GM12878 (cell line): ENCODE measurements around the gene PPIL6. TPM values are rescaled to one million over a fixed set of nuclear protein-coding genes. Genes with fewer than 3 reads are reported as not detected.

ENCODE experiments used
- ATAC-seq: fragments of 200-7000 bp; cut with Tn5 transposase; 3 replicates; pipeline ENCODE4 v1.9.1; 2020; ENCODE audit warnings: mild to moderate bottlenecking, moderate library complexity
- BruUV-seq: library from RNA; stranded (reverse); fragments of 400-500 nt; replicated peaks from 2 replicates; lab custom pipeline; 2021; lab: Mats Ljungman, UMichigan
- CTCF ChIA-PET: fragments of 300-600 bp; sonication (Branson Sonifier 250); formaldehyde crosslinking; extraction: SDS; loops from one replicate; lab custom pipeline; 2021; ENCODE audit warnings: inconsistent platforms; lab: Yijun Ruan, JAX
- POLR2A ChIA-PET: fragments of 350-600 bp; formaldehyde crosslinking; extraction: SDS; loops from one replicate; lab custom pipeline; 2021; ENCODE audit warnings: inconsistent platforms; lab: Charles Lee
- RAD21 ChIA-PET: fragments of 300-600 bp; sonication (Branson Sonifier 250); formaldehyde crosslinking; loops from one replicate; lab custom pipeline; 2023; ENCODE audit warnings: antibody characterized with exemption; ENCODE audit not compliant: unreplicated experiment; lab: Charles Lee
- SMC1A ChIA-PET: fragments of 300-600 bp; sonication (Branson Sonifier 250); formaldehyde crosslinking; loops from one replicate; lab custom pipeline; 2023; ENCODE audit not compliant: unreplicated experiment, uncharacterized antibody; lab: Charles Lee
- DNase-seq: peaks from one replicate; pipeline ENCODE4 v3.0.0-alpha.2; 2011; ENCODE audit warnings: low read depth, low spot score
- FAIRE-seq: peaks from 3 replicates; lab custom pipeline; 2011; peaks lifted over from hg19 to GRCh38; lab: Jason Lieb, UNC
- H2AFZ ChIP-seq: 2 replicates; pipeline ENCODE4 v1.6.0; 2011; ENCODE audit warnings: low read depth, low read length, control low read depth; ENCODE audit not compliant: control insufficient read depth
- H3K27ac ChIP-seq: 2 replicates; pipeline ENCODE4 v1.5.1; 2011; ENCODE audit warnings: control low read depth; ENCODE audit not compliant: control insufficient read depth, insufficient read depth
- H3K27me3 ChIP-seq, 2 experiments: replicated peaks in 1 of 2; 2 replicates each; pipeline versions ENCODE4 v1.6.0 to v1.6.1; 2011; ENCODE audit warnings: low read length in 1 of 2; ENCODE audit not compliant: control insufficient read depth in 2 of 2, insufficient read depth in 2 of 2
- H3K36me3 ChIP-seq, 2 experiments: 2 replicates each; pipeline ENCODE4 v1.5.1; 2011; ENCODE audit warnings: low read length in 1 of 2; ENCODE audit not compliant: control insufficient read depth in 2 of 2, insufficient read depth in 2 of 2
- H3K4me1 ChIP-seq: 2 replicates; pipeline ENCODE4 v1.6.1; 2011; ENCODE audit warnings: mild to moderate bottlenecking, low read length, moderate library complexity, mixed read lengths; ENCODE audit not compliant: control insufficient read depth, insufficient read depth
- H3K4me2 ChIP-seq: 2 replicates; pipeline ENCODE4 v1.6.0; 2011; ENCODE audit warnings: control low read depth; ENCODE audit not compliant: control insufficient read depth, insufficient read depth
- H3K4me3 ChIP-seq: fragments of 200-600 bp; sonication (generic); 2 replicates; pipeline ENCODE4 v1.5.1; 2016
- H3K79me2 ChIP-seq: 2 replicates; pipeline ENCODE4 v1.6.0; 2011; ENCODE audit warnings: low read length; ENCODE audit not compliant: control insufficient read depth, insufficient read depth
- H3K9ac ChIP-seq: 2 replicates; pipeline ENCODE4 v1.8.0; 2011; ENCODE audit warnings: low read length, control low read depth, mixed read lengths; ENCODE audit not compliant: control insufficient read depth, insufficient read depth
- H3K9me3 ChIP-seq: replicated peaks from 3 replicates; pipeline ENCODE4 v1.5.1; 2011; ENCODE audit warnings: mild to moderate bottlenecking, low read length; ENCODE audit not compliant: control insufficient read depth, insufficient read depth
- H4K20me1 ChIP-seq: 2 replicates; pipeline ENCODE4 v1.6.0; 2011; ENCODE audit not compliant: control insufficient read depth, insufficient read depth
- CEBPZ ChIP-seq: fragments of 150-350 bp; IDR thresholded peaks from 2 replicates; pipeline ENCODE4 v1.6.1; 2016; ENCODE audit warnings: low read depth, low read length
- CHD4 ChIP-seq: fragments of 200-600 bp; sonication (generic); IDR thresholded peaks from 2 replicates; pipeline ENCODE4 v1.6.1; 2016; ENCODE audit warnings: mild to moderate bottlenecking
- EP300 ChIP-seq, 2 experiments: fragments of 150-350 bp in 1 of 2; IDR thresholded peaks; 2 replicates each; pipeline ENCODE4 v1.6.1; 2011 to 2012; ENCODE audit warnings: low read depth in 2 of 2, low read length in 2 of 2, borderline replicate concordance in 1 of 2, improper control_type of control experiment in 1 of 2, inconsistent platforms in 1 of 2; ENCODE audit not compliant: control insufficient read depth in 1 of 2
- ESRRA ChIP-seq: IDR thresholded peaks from 2 replicates; pipeline ENCODE4 v1.6.1; 2012; ENCODE audit warnings: mild to moderate bottlenecking, low read length, improper control_type of control experiment
- FOXM1 ChIP-seq: IDR thresholded peaks from 2 replicates; pipeline ENCODE4 v1.6.1; 2012; ENCODE audit warnings: low read depth, mild to moderate bottlenecking, inconsistent platforms, low read length, moderate library complexity
- GABPA ChIP-seq: IDR thresholded peaks from 2 replicates; pipeline ENCODE4 v1.6.1; 2014; ENCODE audit warnings: antibody characterized with exemption, low read depth, mild to moderate bottlenecking, inconsistent platforms
- HDAC6 ChIP-seq: fragments of 200-600 bp; sonication (generic); IDR thresholded peaks from one replicate; pipeline ENCODE4 v1.8.0; 2017; ENCODE audit warnings: antibody characterized with exemption; ENCODE audit not compliant: unreplicated experiment
- IKZF1 ChIP-seq: fragments of 450-650 bp; conservative IDR thresholded peaks from 2 replicates; pipeline ENCODE4 v1.6.1; 2017; ENCODE audit warnings: antibody characterized with exemption, mild to moderate bottlenecking
- MYB ChIP-seq: fragments of 150-350 bp; IDR thresholded peaks from 2 replicates; pipeline ENCODE4 v1.6.1; 2014; ENCODE audit warnings: mild to moderate bottlenecking, low read depth, low read length, borderline replicate concordance
- MYC ChIP-seq: IDR thresholded peaks from 2 replicates; pipeline ENCODE4 v1.6.1; 2011; ENCODE audit warnings: mild to moderate bottlenecking, low read length, moderate library complexity, inconsistent platforms; ENCODE audit not compliant: insufficient read depth, insufficient replicate concordance, insufficient read length, severe bottlenecking
- NR2C1 ChIP-seq: fragments of 450-650 bp; IDR thresholded peaks from 2 replicates; pipeline ENCODE4 v1.6.1; 2017; ENCODE audit warnings: antibody characterized with exemption, mild to moderate bottlenecking, moderate library complexity
- PBX3 ChIP-seq: IDR thresholded peaks from 2 replicates; pipeline ENCODE4 v1.6.1; 2011; ENCODE audit warnings: mild to moderate bottlenecking, low read depth, low read length, moderate library complexity; ENCODE audit not compliant: insufficient replicate concordance
- POLR2AphosphoS2 ChIP-seq: IDR thresholded peaks from 2 replicates; pipeline ENCODE4 v1.6.1; 2011; ENCODE audit warnings: low read depth, mild to moderate bottlenecking, low read length, improper control_type of control experiment, moderate library complexity
- ZNF24 ChIP-seq: fragments of 450-650 bp; IDR thresholded peaks from 2 replicates; pipeline ENCODE4 v1.6.1; 2017; ENCODE audit warnings: antibody characterized with exemption, mild to moderate bottlenecking
- WGBS: methylation state at CpG from one replicate; pipeline ENCODE4 v1.1.6; 2016; ENCODE audit warnings: low lambda C conversion rate; ENCODE audit not compliant: insufficient replicate concordance, insufficient coverage; ENCODE audit errors: missing lambda C conversion rate; 5-methylcytosine and 5-hydroxymethylcytosine counted together
- in situ Hi-C: fragments of 300-500 bp; cut with MboI; formaldehyde crosslinking; loops from 9 replicates; pipeline ENCODE4 v1.14.3; 2018; ENCODE audit warnings: mixed read lengths
- intact Hi-C: fragments of 100-400 bp; cut with micrococcal nuclease; formaldehyde crosslinking; loops from one replicate; pipeline ENCODE4 v1.14.2; 2022; ENCODE audit not compliant: unreplicated experiment
- polyA plus RNA-seq, 11 experiments: library from polyadenylated mRNA; depleted of rRNA in 4 of 11; unstranded in 6 of 11; stranded (reverse) in 5 of 11; fragments of >200 nt; fragmentation: Nextera tagmentation in 4 of 11; fragmentation: Illumina TruSeq in 1 of 11; extraction: Ambion mirVana in 4 of 11; extraction: Trizol in 1 of 11; gene quantifications; 1 replicate in 1 of 11; 2 replicates in 10 of 11; pipeline versions ENCODE4 v1.2.1 to v1.2.3, GENCODE V29; 2011 to 2016; ENCODE audit warnings: inconsistent platforms in 2 of 11, missing spikeins in 2 of 11, low read depth in 1 of 11
- total RNA-seq, 4 experiments: library from RNA; depleted of rRNA in 3 of 4; stranded (reverse); fragments of >200 nt in 3 of 4; fragmentation: Illumina TruSeq in 1 of 4; extraction: Trizol in 1 of 4; gene quantifications; 2 replicates each; pipeline versions ENCODE4 v1.2.1 to v1.2.3, GENCODE V29; 2013 to 2021
- TF ChIP-seq, protein P1 (sequence below): fragments of 450-650 bp; IDR thresholded peaks from 2 replicates; pipeline ENCODE4 v1.6.1; 2017; ENCODE audit warnings: low read depth, mild to moderate bottlenecking, moderate library complexity

Gene PPIL6
- total and polyA plus RNA-seq, 10 of the 15 experiments (the other 5 are each of a cell fraction or from before 2014, with no cell fraction given): 0.01 to 0.26 (median 0.12) TPM; not detected in 5

DNA sequence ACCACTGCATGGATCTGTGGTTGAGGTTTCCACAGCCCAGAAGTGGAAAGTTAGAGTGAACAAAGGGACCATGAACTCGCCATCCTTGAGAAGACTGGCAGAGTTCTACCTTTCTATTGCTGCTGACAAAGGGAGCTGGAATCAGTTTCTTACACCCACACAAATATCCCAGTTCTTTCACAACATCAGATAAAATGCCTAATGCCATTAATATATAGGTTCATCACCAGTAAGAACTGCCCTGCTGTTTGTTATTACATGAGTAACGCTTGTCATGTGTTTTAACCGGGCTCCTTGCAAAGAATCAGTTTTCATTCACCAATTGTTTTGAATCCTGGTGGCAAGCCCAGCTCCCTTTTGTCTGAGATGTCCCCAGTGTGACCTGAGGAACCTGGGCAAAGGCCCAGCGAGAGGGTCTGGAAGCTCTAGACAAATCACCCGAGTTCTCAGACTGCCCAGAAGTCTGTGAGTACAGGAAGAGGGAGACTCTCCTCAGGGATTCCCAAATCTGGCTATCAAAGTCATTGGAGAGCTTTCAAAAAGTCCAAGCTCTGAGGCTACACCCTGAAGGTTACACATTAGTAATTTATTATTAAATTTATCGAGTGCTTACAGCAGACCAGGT is 50.7 kb downstream of the PPIL6 start:
- RAD21 ChIA-PET: interaction anchor here (1.4 kb wide), 1 partner anchor 202 kb away, joined by 3 read pairs; no protein-coding TSS in a partner anchor
- in situ Hi-C loops: loop anchor here (10.0 kb wide), 1 partner anchor 835 kb away; no protein-coding TSS in a partner anchor
- DNase-seq (no peak), FAIRE-seq (no peak), ATAC-seq (no peak)
- no peak overlapping the region for H3K27ac ChIP-seq
- CTCF ChIA-PET: interaction anchor here (2.3 kb wide), 1 partner anchor 202 kb away, joined by 7 read pairs; no protein-coding TSS in a partner anchor
- POLR2A ChIA-PET: interaction anchor here (1.1 kb wide), 1 partner anchor 102 kb away, joined by 3 read pairs; no protein-coding TSS in a partner anchor
- H3K4me3 ChIP-seq: no peak overlapping the region
- H4K20me1 ChIP-seq: no peaks in the 10 kb centered on the region
- H3K9ac ChIP-seq: no peak overlapping the region
- no peak for TF ChIP-seq ESRRA
- TF ChIP-seq CEBPZ: no peak
- no peak for TF ChIP-seq CHD4
- TF ChIP-seq PBX3: no peak
- no peak for TF ChIP-seq MYB
- no peak for TF ChIP-seq NR2C1
- TF ChIP-seq GABPA: no peak
- TF ChIP-seq HDAC6: no peak
- TF ChIP-seq MYC: no peak
- no peak for TF ChIP-seq ZNF24
- TF ChIP-seq, protein P1, sequence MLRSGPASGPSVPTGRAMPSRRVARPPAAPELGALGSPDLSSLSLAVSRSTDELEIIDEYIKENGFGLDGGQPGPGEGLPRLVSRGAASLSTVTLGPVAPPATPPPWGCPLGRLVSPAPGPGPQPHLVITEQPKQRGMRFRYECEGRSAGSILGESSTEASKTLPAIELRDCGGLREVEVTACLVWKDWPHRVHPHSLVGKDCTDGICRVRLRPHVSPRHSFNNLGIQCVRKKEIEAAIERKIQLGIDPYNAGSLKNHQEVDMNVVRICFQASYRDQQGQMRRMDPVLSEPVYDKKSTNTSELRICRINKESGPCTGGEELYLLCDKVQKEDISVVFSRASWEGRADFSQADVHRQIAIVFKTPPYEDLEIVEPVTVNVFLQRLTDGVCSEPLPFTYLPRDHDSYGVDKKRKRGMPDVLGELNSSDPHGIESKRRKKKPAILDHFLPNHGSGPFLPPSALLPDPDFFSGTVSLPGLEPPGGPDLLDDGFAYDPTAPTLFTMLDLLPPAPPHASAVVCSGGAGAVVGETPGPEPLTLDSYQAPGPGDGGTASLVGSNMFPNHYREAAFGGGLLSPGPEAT: no peak
- no peak for TF ChIP-seq POLR2AphosphoS2
- no peak for TF ChIP-seq FOXM1
- TF ChIP-seq EP300 (IDR thresholded peaks at IDR 0.05; ENCODE audit: borderline replicate concordance in 1 of 2, control insufficient read depth in 1 of 2, low read depth in 2 of 2, low read length in 2 of 2): no peak
- no peak for TF ChIP-seq IKZF1
- H3K4me2 ChIP-seq: no peak overlapping the region
- SMC1A ChIA-PET: no interaction called here
- no peaks in the 10 kb centered on the region for H3K27me3 ChIP-seq
- H3K36me3 ChIP-seq: no peaks in the 10 kb centered on the region
- no peak overlapping the region for H2AFZ ChIP-seq
- H3K79me2 ChIP-seq: no peaks in the 10 kb centered on the region
- BruUV-seq: no TSS peak
- 43% methylated on average over 6 of the region's 6 CpGs for WGBS
- intact Hi-C loops: loop anchor here (10.0 kb wide), 1 partner anchor 835 kb away; no protein-coding TSS in a partner anchor
- H3K4me1 ChIP-seq: no peaks in the 10 kb centered on the region
- no peaks in the 10 kb centered on the region for H3K9me3 ChIP-seq
